ENCODE data around the gene TMCO4. TPM values are rescaled to one million over a fixed set of nuclear protein-coding genes. Genes with fewer than 3 reads are reported as not detected.

Gene TMCO4
- total and polyA plus RNA-seq, 2 of the 8 experiments (the other 6 are each of a cell fraction or from before 2014, with no cell fraction given) = 3.0 to 3.1 TPM

GRCh38 chr1:19723874-19724273 is 75.8 kb downstream of the TMCO4 start:
- FAIRE-seq = no peak
- no peaks in the 10 kb centered on the region for H3K36me3 ChIP-seq (ENCODE audit: control insufficient read depth in 2 of 4, insufficient read depth in 4 of 4, low read length in 3 of 4)
- 72% methylated on average over 4 of the region's 4 CpGs; no CpG with 5 or more reads in 1 of the 2 experiments for WGBS, 2 experiments (ENCODE audit: extremely low coverage in 1 of 2, insufficient coverage in 1 of 2, insufficient read length in 1 of 2, insufficient replicate concordance in 2 of 2, low coverage in 1 of 2, low lambda C conversion rate in 2 of 2, missing lambda C conversion rate in 1 of 2)
- no peak for TF ChIP-seq ASH2L (IDR thresholded peaks at IDR 0.05; ENCODE audit: low read length)
- TF ChIP-seq MAFK (IDR thresholded peaks at IDR 0.05; ENCODE audit: low read depth, low read length) = no peak
- TF ChIP-seq SIX5 (IDR thresholded peaks at IDR 0.05; ENCODE audit: low read depth, low read length) = no peak
- TF ChIP-seq CHD1 (IDR thresholded peaks at IDR 0.05; ENCODE audit: low read depth, low read length) = no peak
- no peak for TF ChIP-seq CREB1 (IDR thresholded peaks at IDR 0.05)

More at GRCh38 chr1:19723874-19724273, 75.8 kb downstream of the TMCO4 start:
- no peak overlapping the region for H3K4me2 ChIP-seq (ENCODE audit: insufficient read depth in 1 of 2, low read depth in 2 of 2, low read length in 2 of 2)
- no peaks in the 10 kb centered on the region for H3K9me3 ChIP-seq (ENCODE audit: insufficient read depth in 2 of 2, low read depth in 1 of 2, low read length in 1 of 2)
- no peaks in the 10 kb centered on the region for H3K23me2 ChIP-seq (ENCODE audit: low read depth, low read length)
- H2BK120ac ChIP-seq (replicated peaks; ENCODE audit: low read depth, low read length) = no peak overlapping the region
- no peak overlapping the region for H3K4ac ChIP-seq (replicated peaks; ENCODE audit: insufficient read length, low read depth, low read length)
- no peak overlapping the region for H3K27ac ChIP-seq (ENCODE audit: low read depth, low read length)
- H4K8ac ChIP-seq (ENCODE audit: extremely low read depth, insufficient read depth, low read length) = no peak overlapping the region
- H2BK12ac ChIP-seq (ENCODE audit: low read depth, low read length) = no peak overlapping the region
- no peak for DNase-seq (ENCODE audit: low read depth in 1 of 2, low spot score in 2 of 2)
- H3K79me1 ChIP-seq (ENCODE audit: low read depth, low read length) = no peaks in the 10 kb centered on the region
- H2AFZ ChIP-seq (ENCODE audit: low read length) = no peak overlapping the region
- no peak overlapping the region for H3K56ac ChIP-seq (replicated peaks; ENCODE audit: insufficient read length, low read depth, low read length)
- H3K4me3 ChIP-seq (ENCODE audit: extremely low read depth in 1 of 4, insufficient read depth in 2 of 4, low read depth in 3 of 4, low read length in 4 of 4) = no peak overlapping the region
- H2BK5ac ChIP-seq (ENCODE audit: low read depth, low read length) = no peak overlapping the region
- H3K4me1 ChIP-seq (replicated peaks in 1 of 4; ENCODE audit: control insufficient read depth in 3 of 4, insufficient read depth in 4 of 4, low read length in 3 of 4) = peaks cover 0 to 6% (median 2%) of the 10 kb centered on the region in 4 experiments; a peak in 3 of 7 replicates
- H3K79me2 ChIP-seq (ENCODE audit: control insufficient read depth in 1 of 2, insufficient read depth in 2 of 2, low read length in 2 of 2) = no peaks in the 10 kb centered on the region
- H3K14ac ChIP-seq (ENCODE audit: insufficient read length) = no peak overlapping the region
- H2AK5ac ChIP-seq (ENCODE audit: low read depth, low read length) = no peak overlapping the region
- H2BK20ac ChIP-seq (ENCODE audit: low read length) = no peak overlapping the region
- H3K23ac ChIP-seq (ENCODE audit: insufficient read length) = no peak overlapping the region
- H4K20me1 ChIP-seq (replicated peaks in 1 of 2; ENCODE audit: control insufficient read depth in 1 of 2, insufficient read depth in 2 of 2, low read length in 2 of 2) = no peaks in the 10 kb centered on the region
- H3K9ac ChIP-seq (replicated peaks in 1 of 4; ENCODE audit: extremely low read depth in 1 of 4, low read depth in 3 of 4, low read length in 3 of 4) = no peak overlapping the region
- no peak overlapping the region for H3K18ac ChIP-seq (ENCODE audit: extremely low read depth, low read length)
- POLR2A ChIA-PET (ENCODE audit: partially characterized antibody) = no interaction called here
- H4K5ac ChIP-seq (ENCODE audit: insufficient read length, low read depth, low read length) = no peak overlapping the region
- no peak overlapping the region for H4K91ac ChIP-seq (replicated peaks; ENCODE audit: insufficient read length, low read length)
- no peak overlapping the region for H2BK15ac ChIP-seq (ENCODE audit: low read length)
- no peaks in the 10 kb centered on the region for H3K27me3 ChIP-seq (replicated peaks in 1 of 4; ENCODE audit: control insufficient read depth in 3 of 4, extremely low read depth in 1 of 4, insufficient read depth in 3 of 4, low read length in 3 of 4)
- CTCF ChIA-PET (ENCODE audit: partially characterized antibody) = interaction anchor here (1.0 to 5.7 kb wide), 4 partner anchors 8 to 42 kb away, joined by 3 to 27 read pairs (median 6); no protein-coding TSS in a partner anchor

Measured in H1 (cell line).